Right ventricle myocardium superior (tissue), 1 donor: Measurements from ENCODE around the gene ATP8B3. TPM values are rescaled to one million over a fixed set of nuclear protein-coding genes. Genes with fewer than 3 reads are reported as not detected.

ENCODE experiments used
- ATAC-seq: fragments of 200-7000 bp; cut with Tn5 transposase; one replicate; pipeline ENCODE4 v1.9.1; 2020; ENCODE audit warnings: mild to moderate bottlenecking; ENCODE audit not compliant: poor library complexity
- DNase-seq: peaks from one replicate; pipeline ENCODE4 v3.0.0-alpha.2; 2020
- intact Hi-C: fragments of 100-400 bp; cut with DNase I; formaldehyde crosslinking; loops from one replicate; pipeline ENCODE4 v1.11.2; 2022
- total RNA-seq: library from RNA; stranded (reverse); fragmentation: NEBNext Ultra II Directional; extraction: Animal tissue kit (Norgen Biotek cat#: 25700); gene quantifications from one replicate; pipeline ENCODE4 v1.2.1, GENCODE V29; 2021
- donor health status: DM: no; HTN: yes; CAD: no; lungs with severe emphysema.

The ATP8B3 gene
- total RNA-seq, 1 donor from 2014 or later = 0.46 TPM

GRCh38 chr19:1783354-1783753 lies 28.7 kb downstream of the ATP8B3 start:
- no peak for DNase-seq
- no peak for ATAC-seq
- intact Hi-C loops = no loop called here

DNA sequence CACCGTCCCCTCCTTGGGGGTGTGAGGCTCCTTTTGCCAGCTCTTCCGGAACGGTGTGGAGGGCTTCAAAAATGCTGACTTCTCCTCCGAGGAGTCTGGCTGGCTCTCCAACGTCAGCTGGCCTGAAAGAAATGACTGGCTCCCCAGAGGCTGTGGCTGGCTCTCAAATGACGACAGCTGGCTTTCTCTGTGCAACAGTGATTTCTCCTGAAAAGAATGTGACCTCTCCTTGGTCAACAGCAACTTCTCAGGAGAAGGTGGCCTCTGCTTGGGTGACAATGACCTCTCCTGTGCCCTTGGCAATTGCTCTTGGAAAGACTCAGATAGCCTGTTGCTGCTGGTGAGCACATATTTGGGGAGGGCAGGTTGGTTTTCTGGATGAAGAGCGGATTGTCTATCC lies 29.6 kb downstream of the ATP8B3 start:
- DNase-seq = no peak
- intact Hi-C loops = no loop called here
- no peak for ATAC-seq

DNA sequence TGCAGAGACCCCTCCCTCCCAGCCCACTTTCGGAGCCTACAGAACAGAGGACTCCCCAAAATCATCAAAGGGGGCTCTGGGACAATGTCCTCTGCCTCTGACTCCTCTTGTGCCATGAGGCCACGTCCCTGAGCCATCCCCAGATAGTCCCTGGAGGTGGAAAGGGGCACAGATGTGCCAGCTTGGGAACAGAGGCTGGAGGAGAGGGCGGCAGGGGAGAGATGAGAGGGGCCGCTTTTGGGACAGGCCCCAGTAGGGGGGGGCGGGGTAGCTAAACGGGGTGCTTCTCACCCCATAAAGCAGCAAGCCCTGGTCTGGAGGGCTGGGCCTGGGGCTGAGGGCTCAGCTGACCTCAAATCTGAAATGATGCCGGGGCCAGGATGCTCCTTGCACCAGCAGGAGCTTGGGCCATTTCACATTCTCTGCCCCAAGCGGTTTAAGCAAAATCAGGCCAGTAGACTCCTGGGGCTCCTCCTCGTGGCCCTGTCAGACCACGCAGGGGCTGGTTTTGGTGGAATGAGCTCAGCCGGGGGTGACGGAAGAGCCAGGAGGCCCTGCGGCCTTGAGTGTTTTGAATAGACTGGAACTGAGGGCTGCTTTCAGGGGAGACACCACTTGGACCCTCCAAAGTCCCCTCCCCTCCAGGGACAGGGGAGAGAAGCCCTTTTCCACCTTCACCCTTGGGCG lies 31.7 kb downstream of the ATP8B3 start:
- DNase-seq (no peak), ATAC-seq (no peak)
- intact Hi-C loops = no loop called here

DNA sequence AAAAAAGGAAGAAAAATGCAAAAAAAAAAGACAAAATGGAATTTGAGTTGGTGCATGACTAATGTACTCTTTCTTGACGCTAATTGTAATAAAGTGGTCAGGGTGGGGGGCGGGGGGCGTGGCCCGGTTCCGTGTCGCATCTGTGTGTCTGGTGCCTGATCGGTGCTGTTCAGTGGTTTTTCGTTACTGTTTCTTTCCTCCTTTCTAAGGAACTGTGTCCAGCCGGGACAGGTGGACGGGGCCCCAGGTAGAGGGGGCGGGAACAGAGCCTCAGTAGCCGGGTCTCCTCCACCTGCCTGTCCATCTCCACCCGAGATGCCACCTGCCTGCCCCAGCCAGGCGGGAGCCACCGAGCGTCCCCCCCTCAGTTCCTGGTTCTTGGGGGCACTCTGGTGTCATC lies 32.5 kb downstream of the ATP8B3 start:
- ATAC-seq (no peak), DNase-seq (no peak)
- intact Hi-C loops = no loop called here

DNA sequence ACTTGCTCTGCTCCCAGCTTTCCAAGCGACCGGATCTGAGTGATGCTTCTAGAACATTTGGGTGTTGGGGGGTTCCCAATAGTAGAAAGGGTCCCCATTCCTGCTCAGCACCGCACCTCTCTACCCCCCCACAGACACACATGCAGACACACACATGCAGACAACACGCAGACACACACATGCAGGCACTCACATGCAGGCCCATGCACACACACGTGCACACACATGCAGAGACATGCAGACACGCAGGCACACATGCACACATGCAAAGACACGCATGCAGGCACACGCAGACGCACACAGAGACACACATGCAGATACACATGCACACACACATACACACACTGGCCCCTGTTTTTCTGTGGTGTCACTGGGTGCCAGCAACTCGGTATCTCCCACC lies 34.9 kb downstream of the ATP8B3 start:
- DNase-seq (no peak), ATAC-seq (no peak)
- intact Hi-C loops = no loop called here

- intact Hi-C loops = no loop called here
- DNase-seq (no peak), ATAC-seq (no peak)
Measured at GRCh38 chr19:1776606-1777147, 35.4 kb downstream of the ATP8B3 start.

DNA sequence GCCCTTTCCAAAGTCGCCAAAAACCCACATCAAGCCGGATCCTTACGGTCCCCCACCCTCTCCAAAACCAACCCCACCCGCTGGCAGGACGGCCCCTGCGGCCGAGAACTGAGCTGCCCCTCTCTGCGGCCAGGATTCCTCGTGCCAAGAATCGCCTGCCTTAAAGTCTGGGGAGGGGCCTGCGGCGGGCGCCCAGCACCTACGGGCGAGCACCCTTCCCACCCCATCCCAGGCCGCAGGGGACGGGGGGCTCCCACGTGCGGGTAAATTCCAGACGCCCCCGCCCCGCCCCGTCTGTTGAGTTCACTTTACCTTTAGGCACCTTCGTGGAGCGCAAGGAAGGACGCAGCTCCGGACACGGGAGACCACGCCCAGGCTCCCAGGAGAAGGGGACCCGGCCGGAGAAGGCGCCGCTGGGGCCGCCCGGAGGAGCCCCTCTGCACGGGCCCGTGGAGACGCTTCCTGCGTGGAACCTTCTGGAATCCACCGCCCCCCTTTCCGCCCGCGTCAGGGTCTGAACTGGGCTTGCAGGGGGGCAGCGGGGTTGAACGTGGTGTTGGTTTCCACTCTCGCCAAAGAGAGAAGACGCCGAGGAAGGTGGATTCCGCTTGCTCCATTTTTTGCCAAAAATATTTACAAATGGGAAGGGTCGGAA lies 36.0 kb downstream of the ATP8B3 start:
- ATAC-seq (no peak), DNase-seq (no peak)
- intact Hi-C loops = no loop called here

DNA sequence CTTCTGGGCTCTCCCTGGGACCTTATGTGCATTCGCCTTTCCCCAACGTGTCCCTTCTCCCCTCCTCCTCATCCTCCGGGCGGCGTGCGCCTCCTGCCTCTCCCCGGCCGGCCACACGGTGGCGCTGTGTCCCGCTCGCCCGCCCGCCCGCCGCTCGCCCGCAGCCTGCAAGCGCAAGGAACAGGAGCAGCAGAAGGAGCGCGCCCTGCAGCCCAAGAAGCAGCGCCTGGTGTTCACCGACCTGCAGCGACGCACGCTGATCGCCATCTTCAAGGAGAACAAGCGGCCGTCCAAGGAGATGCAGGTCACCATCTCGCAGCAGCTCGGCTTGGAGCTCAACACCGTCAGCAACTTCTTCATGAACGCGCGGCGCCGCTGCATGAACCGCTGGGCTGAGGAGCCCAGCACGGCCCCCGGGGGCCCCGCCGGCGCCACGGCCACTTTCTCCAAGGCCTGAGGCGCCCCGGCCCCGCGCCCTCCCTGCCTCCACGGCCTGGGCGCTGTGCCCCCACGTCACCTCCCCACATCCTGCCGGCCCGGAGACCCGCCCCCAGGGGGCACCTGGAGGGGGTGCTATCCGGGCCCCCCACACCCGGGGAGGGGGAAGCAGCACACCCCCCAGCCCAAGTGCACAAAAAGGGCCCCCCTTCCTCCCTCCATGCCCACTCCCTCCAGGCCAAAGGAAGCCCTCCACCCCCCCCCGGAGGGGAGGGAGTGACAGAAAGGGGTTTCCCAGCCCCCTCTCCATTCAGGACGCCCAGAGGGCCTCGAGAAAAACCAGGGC lies 36.9 kb downstream of the ATP8B3 start:
- ATAC-seq (no peak), DNase-seq (no peak)
- intact Hi-C loops = no loop called here

DNA sequence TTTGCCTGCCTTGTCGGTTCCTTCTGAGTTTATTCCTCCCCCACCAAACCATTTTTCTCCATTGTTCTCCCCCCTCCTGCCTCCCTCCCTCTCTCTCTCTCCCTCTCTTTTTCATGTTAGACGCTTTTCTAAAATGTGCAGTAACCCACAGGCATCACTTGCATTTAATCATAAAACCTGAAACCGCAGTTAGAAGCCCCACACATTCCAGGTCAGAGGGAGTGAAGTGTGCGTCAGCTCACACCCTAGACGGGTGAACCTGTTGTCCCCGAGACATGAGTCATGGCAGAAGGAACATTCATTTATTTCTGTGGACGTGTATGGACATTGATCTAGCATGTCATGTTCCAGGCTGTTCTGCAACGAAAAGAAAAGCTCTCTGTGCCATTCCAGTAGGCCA lies 38.9 kb downstream of the ATP8B3 start:
- DNase-seq (no peak), ATAC-seq (no peak)
- intact Hi-C loops = no loop called here

DNA sequence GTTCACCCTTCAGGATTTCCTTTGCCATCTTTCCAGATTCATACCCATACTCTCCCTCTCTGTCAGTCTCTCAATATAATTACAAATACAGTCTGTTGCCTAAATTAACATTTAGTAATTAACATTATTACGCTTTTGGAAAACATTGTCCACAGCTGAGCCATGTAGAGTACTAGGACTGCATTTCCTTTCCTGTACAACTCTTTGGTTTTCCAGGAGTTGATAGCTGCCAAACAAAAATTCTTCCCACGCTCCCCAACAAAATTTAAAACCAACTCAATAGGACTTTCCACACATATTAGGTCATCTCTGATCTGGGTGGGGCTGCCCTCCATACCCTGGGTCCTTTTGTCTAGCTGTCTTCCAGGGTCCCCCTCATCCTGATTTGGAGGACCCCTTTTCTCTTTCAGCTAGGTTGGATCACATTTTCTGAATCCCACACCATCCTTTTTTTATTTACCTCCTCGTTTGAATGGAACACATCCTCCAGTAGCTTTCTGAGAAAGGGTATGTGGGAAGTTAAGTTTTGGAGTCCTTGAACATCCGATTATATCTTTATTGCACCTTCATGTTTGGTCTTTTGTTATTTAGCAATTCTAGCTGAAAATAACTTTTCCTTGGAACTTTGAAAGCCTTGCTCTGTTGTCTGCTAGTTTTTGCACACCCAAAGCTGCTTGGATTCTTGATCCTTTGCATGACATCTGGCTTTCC lies 41.1 kb downstream of the ATP8B3 start:
- intact Hi-C loops = no loop called here
- DNase-seq (no peak), ATAC-seq (no peak)

DNA sequence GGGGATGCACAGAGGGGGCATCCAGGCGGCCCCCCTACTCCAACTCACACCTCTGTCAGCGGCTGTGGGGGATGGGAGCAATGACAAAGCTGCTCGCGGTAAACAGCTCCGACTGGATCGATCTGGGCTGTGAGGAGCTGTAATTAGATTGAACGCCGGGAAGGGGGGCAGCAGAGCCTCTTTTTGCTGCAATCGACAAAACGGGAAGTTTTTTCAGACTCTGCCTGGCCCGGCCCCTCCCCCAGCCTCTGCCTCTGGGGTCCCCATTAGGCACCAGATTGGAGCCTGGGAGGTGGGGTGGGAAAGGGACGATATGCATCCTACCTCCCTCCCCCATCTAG lies 42.5 kb downstream of the ATP8B3 start:
- ATAC-seq (no peak), DNase-seq (no peak)
- intact Hi-C loops = no loop called here

- ATAC-seq = no peak
- no peak for DNase-seq
- intact Hi-C loops = no loop called here
Measured at GRCh38 chr19:1768918-1769644, 43.0 kb downstream of the ATP8B3 start.

DNA sequence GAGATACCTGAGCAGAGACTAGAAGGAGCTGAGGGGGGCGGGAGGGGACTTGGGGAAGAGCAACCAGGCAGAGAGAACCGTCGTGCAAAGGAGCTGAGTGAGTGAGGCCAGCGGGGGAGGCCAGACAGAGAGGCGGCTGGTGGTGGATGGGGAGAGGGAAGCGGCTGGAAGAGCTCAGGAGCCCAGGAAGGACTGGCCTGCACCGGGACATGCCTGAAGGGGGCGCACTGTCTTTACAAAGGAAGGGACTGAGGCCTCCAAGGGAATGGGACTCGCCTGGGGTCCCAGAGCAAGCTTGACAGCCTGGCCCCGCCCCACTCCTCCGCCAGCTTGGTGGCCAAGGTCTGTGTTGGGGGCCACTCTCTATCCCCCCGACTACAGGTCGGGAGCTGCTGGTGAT lies 43.8 kb downstream of the ATP8B3 start:
- intact Hi-C loops = no loop called here
- no peak for DNase-seq
- no peak for ATAC-seq

DNA sequence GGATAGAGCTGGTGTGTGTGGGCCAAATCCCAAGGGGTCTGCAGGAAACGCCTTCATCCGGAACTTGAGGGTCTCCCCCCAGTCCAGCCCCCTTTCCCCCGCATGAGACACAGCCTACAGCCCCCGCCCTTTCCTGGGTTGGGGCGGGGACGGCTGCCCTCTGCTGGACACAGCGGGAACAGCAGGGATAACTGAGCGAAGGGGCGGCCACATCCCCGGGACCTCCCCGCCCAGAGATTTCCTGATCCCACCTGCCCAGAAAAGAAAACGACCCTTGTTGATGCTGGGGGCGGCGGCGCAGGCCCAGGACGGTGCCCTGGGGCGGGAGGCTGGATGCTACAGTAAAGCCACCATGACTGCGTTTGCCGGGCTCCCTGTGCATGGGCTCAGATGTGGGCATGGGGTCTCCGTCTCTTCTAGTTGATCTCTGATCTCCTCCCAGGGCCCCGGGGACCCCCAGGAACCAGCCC lies 44.6 kb downstream of the ATP8B3 start:
- intact Hi-C loops = loop anchor here (2.0 kb wide), 1 partner anchor 221 kb away; no protein-coding TSS in a partner anchor
- DNase-seq = peak; percentile 52
- ATAC-seq = peak; percentile 71

- DNase-seq (no peak), ATAC-seq (no peak)
- intact Hi-C loops = loop anchor here (2.0 kb wide), 1 partner anchor 220 kb away; no protein-coding TSS in a partner anchor
Measured at GRCh38 chr19:1766800-1767352, 45.2 kb downstream of the ATP8B3 start.

DNA sequence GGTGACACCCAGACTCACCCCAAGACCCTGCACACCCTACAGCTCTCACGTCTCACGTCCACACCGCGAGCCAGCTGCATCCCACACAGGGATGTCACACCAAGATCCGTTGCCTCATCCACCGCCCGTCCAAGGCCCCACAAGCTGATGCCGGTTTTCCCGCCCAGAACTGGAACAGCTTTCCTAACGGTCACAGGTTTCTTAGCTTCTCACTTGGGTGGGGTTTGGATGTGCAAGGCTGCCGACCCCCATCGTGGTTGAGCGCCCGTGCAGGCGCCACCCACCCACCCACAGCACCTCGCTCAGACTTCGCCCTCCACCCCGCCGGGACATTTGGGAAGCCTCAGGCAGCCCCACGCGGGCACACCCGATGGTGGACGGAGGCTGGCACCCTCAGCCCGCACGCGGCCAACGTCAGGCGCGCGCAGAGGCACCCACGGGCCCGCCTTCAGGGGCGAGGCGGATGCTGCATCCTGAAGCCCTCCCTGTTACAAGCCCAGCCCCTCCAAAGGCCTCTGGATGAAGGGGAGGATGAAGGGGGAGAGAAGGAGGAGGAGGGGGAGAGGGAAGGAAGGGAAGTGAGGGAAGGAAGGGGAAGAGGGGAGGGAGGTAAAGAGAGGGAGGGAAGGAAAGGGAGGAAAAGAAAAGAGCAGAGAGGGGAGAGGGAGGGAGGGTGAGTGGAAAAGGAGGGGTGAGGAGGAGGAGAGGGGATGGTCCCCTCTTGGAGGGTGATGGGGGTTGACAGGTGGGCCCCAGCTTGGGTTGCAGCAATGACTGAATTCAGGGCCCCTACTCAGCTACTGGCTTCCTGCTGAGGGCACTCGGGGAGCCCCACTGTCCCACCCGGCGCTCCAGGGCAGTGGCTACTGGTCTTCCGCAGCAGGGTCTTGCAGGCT lies 45.9 kb downstream of the ATP8B3 start:
- ATAC-seq (no peak), DNase-seq (no peak)
- intact Hi-C loops = loop anchor here (2.0 kb wide), 1 partner anchor 219 kb away; no protein-coding TSS in a partner anchor
